H1 (cell line): ENCODE measurements around the gene CASP8AP2.
"Not testable (repeated sequence)": the region's sequence is repeated elsewhere in the genome, so short reads cannot be mapped to it uniquely, and the experiment has no call there.

ENCODE experiments used
- SAP30 ChIP-seq: fragments of 300-600 bp; sonication (generic); IDR thresholded peaks from 2 replicates; pipeline ENCODE4 v1.7.1; 2012; ENCODE audit warnings: low read length, moderate library complexity, mild to moderate bottlenecking, inconsistent platforms; ENCODE audit not compliant: insufficient read depth, insufficient replicate concordance
- TBP ChIP-seq: IDR thresholded peaks from 2 replicates; pipeline ENCODE4 v1.6.1; 2011; ENCODE audit warnings: low read depth, low read length, improper control_type of control experiment

GRCh38 chr6:89813422-89813821, 16.3 kb upstream of the CASP8AP2 start:
- TF ChIP-seq TBP, SAP30: not testable (repeated sequence)
